Upper lobe of left lung (tissue), 6 donors: Measurements from ENCODE around the gene DIAPH1. TPM values are rescaled to one million over a fixed set of nuclear protein-coding genes. Genes with fewer than 3 reads are reported as not detected.
A peak's percentile ranks its signal among the peaks of the same experiment; 100 is the strongest.
"Not testable (repeated sequence)": the region's sequence is repeated elsewhere in the genome, so short reads cannot be mapped to it uniquely, and the experiment has no call there.

Source experiments
- ATAC-seq, 2 donors: fragments of 200-7000 bp; cut with Tn5 transposase; one replicate each; pipeline ENCODE4 v1.9.1; 2022; ENCODE audit warnings: mild to moderate bottlenecking in 2 of 2, moderate library complexity in 2 of 2; ENCODE audit not compliant: low FRiP score in 2 of 2
- DNase-seq, 2 donors: peaks; one replicate each; pipeline ENCODE4 v3.0.0-alpha.2; 2019 to 2020
- H3K27ac ChIP-seq, 4 donors: fragments of 200-600 bp; sonication (generic); one replicate each; pipeline ENCODE4 v1.5.1; 2016 to 2019
- H3K27me3 ChIP-seq, 4 donors: fragments of 200-600 bp; sonication (generic); one replicate each; pipeline ENCODE4 v1.5.1; 2017 to 2019
- H3K36me3 ChIP-seq, 4 donors: fragments of 200-600 bp; sonication (generic); one replicate each; pipeline ENCODE4 v1.5.1; 2016 to 2019
- H3K4me1 ChIP-seq, 4 donors: fragments of 200-600 bp; sonication (generic); one replicate each; pipeline ENCODE4 v1.5.1; 2018 to 2019
- H3K4me3 ChIP-seq, 4 donors: fragments of 200-600 bp; sonication (generic); one replicate each; pipeline ENCODE4 v1.5.1; 2017 to 2019; ENCODE audit warnings: mild to moderate bottlenecking in 2 of 4, moderate library complexity in 1 of 4
- H3K9me3 ChIP-seq, 4 donors: fragments of 200-600 bp; sonication (generic); one replicate each; pipeline ENCODE4 v1.5.1; 2018 to 2019
- CTCF ChIP-seq, 6 experiments: fragments of 450-650 bp in 4 of 6; fragments of 200-600 bp in 2 of 6; sonication (generic) in 2 of 6; IDR thresholded peaks; one replicate each; pipeline ENCODE4 v1.5.1; 2016 to 2019; ENCODE audit warnings: antibody characterized with exemption in 6 of 6
- EP300 ChIP-seq, 4 donors: sonication (generic); formaldehyde crosslinking; IDR thresholded peaks; one replicate each; pipeline ENCODE4 v1.5.1; 2017; ENCODE audit warnings: antibody characterized with exemption in 4 of 4, control low read depth in 2 of 4
- POLR2A ChIP-seq, 4 donors: fragments of 450-650 bp; IDR thresholded peaks; one replicate each; pipeline ENCODE4 v1.5.1; 2016 to 2017; ENCODE audit warnings: antibody characterized with exemption in 4 of 4, mild to moderate bottlenecking in 2 of 4
- POLR2AphosphoS5 ChIP-seq, 2 donors: sonication (generic); formaldehyde crosslinking; IDR thresholded peaks; one replicate each; pipeline ENCODE4 v1.5.1; 2017; ENCODE audit warnings: antibody characterized with exemption in 2 of 2
- WGBS, 2 donors: methylation state at CpG; one replicate each; pipeline ENCODE4 v1.1.5; 2017 to 2018; 5-methylcytosine and 5-hydroxymethylcytosine counted together
- total RNA-seq, 6 donors: library from RNA; depleted of rRNA in 4 of 6; stranded (reverse); fragments of >200 nt in 4 of 6; gene quantifications; one replicate each; pipeline versions ENCODE4 v1.1.0 to v1.2.1, GENCODE V29; 2016 to 2021
- donor health status: DM: no; HTN: no; CAD: no; lungs with moderate emphysema.
- donor health status: DM: no; HTN: yes; CAD: no; lungs with severe emphysema.

DIAPH1 gene
- total RNA-seq, 6 donors from 2014 or later = 96.4 to 175 (median 133) TPM

GRCh38 chr5:141611289-141611688 is 7.5 kb downstream of the DIAPH1 start:
- no peak overlapping the region for H3K27ac ChIP-seq
- H3K9me3 ChIP-seq = no peaks in the 10 kb centered on the region
- no peak for DNase-seq
- no peak overlapping the region for H3K4me3 ChIP-seq
- WGBS, 2 donors = 65 to 68% methylated on average over 3 of the region's 3 CpGs
- peaks cover 0 to 2% (median 0%) of the 10 kb centered on the region in 4 donors for H3K36me3 ChIP-seq
- TF ChIP-seq POLR2A (IDR thresholded peaks at IDR 0.05) = no peak
- no peak for TF ChIP-seq EP300 (IDR thresholded peaks at IDR 0.05)
- TF ChIP-seq POLR2AphosphoS5 (IDR thresholded peaks at IDR 0.05) = no peak
- no peak for TF ChIP-seq CTCF (IDR thresholded peaks at IDR 0.05)
- no peak for ATAC-seq
- H3K4me1 ChIP-seq = peaks cover 29 to 53% (median 38%) of the 10 kb centered on the region in 4 donors
- H3K27me3 ChIP-seq = no peaks in the 10 kb centered on the region

GRCh38 chr5:141609921-141610320 is 8.9 kb downstream of the DIAPH1 start:
- ATAC-seq, H3K36me3 ChIP-seq, H3K9me3 ChIP-seq, DNase-seq, H3K27me3 ChIP-seq, H3K4me3 ChIP-seq: not testable (repeated sequence)
- Histone ChIP-seq H3K27ac (peak overlapping the region in 1 of 4 donors; percentile 53), H3K4me1 (peaks cover 35 to 57% (median 40%) of the 10 kb centered on the region in 4 donors)
- 87 to 95% methylated on average over 7 of the region's 7 CpGs for whole genome bisulfite sequencing, 2 donors

- 75 to 83% methylated on average over 3 of the region's 3 CpGs for WGBS, 2 donors
- H3K27ac ChIP-seq = peak overlapping the region in 2 of 4 donors; percentile 22 to 53
- TF ChIP-seq POLR2A (IDR thresholded peaks at IDR 0.05) = no peak
- TF ChIP-seq EP300 (IDR thresholded peaks at IDR 0.05) = no peak
- no peak for TF ChIP-seq POLR2AphosphoS5 (IDR thresholded peaks at IDR 0.05)
- no peak for TF ChIP-seq CTCF (IDR thresholded peaks at IDR 0.05)
These were observed 9.8 kb downstream of the DIAPH1 start for GRCh38 chr5:141609044-141609443.

GRCh38 chr5:141608557-141608956 is 10.2 kb downstream of the DIAPH1 start:
- WGBS, 2 donors = 19 to 41% methylated on average over 1 of the region's 1 CpG
- peak overlapping the region in 3 of 4 donors; percentile 4 to 53 (median 22) for H3K27ac ChIP-seq
- ATAC-seq (no peak), DNase-seq (no peak)
- no peaks in the 10 kb centered on the region for H3K9me3 ChIP-seq
- H3K27me3 ChIP-seq = no peaks in the 10 kb centered on the region
- no peak for TF ChIP-seq CTCF (IDR thresholded peaks at IDR 0.05)
- no peak for TF ChIP-seq EP300 (IDR thresholded peaks at IDR 0.05)
- no peak for TF ChIP-seq POLR2A (IDR thresholded peaks at IDR 0.05)
- H3K36me3 ChIP-seq = peaks cover 0 to 2% (median 0%) of the 10 kb centered on the region in 4 donors
- peaks cover 48 to 71% (median 51%) of the 10 kb centered on the region in 4 donors for H3K4me1 ChIP-seq
- no peak overlapping the region for H3K4me3 ChIP-seq

More at GRCh38 chr5:141609044-141609443, 9.8 kb downstream of the DIAPH1 start:
- H3K9me3 ChIP-seq = no peaks in the 10 kb centered on the region
- ATAC-seq (no peak), DNase-seq (no peak)
- no peaks in the 10 kb centered on the region for H3K27me3 ChIP-seq
- peaks cover 0 to 2% (median 0%) of the 10 kb centered on the region in 4 donors for H3K36me3 ChIP-seq
- no peak overlapping the region for H3K4me3 ChIP-seq
- peaks cover 43 to 66% (median 47%) of the 10 kb centered on the region in 4 donors for H3K4me1 ChIP-seq

- H3K27ac ChIP-seq = peak overlapping the region in 3 of 4 donors; percentile 4 to 41 (median 22)
- H3K4me1 ChIP-seq = peaks cover 48 to 72% (median 53%) of the 10 kb centered on the region in 4 donors
These were observed 10.8 kb downstream of the DIAPH1 start for GRCh38 chr5:141608046-141608445.

More at GRCh38 chr5:141608046-141608445, 10.8 kb downstream of the DIAPH1 start:
- no peak for DNase-seq
- Histone ChIP-seq H3K4me3 (no peak overlapping the region), H3K9me3 (no peaks in the 10 kb centered on the region), H3K27me3 (no peaks in the 10 kb centered on the region), H3K36me3 (peaks cover 0 to 2% (median 0%) of the 10 kb centered on the region in 4 donors)
- 83 to 87% methylated on average over 2 of the region's 2 CpGs for WGBS, 2 donors
- TF ChIP-seq EP300 (IDR thresholded peaks at IDR 0.05) (no peak), POLR2AphosphoS5 (IDR thresholded peaks at IDR 0.05) (no peak), POLR2A (IDR thresholded peaks at IDR 0.05) (no peak), CTCF (IDR thresholded peaks at IDR 0.05) (no peak)
- ATAC-seq = no peak
